GM12878 (cell line): ENCODE data around the gene ANO6. TPM values are rescaled to one million over a fixed set of nuclear protein-coding genes. Genes with fewer than 3 reads are reported as not detected.

Experiments
- ATAC-seq: fragments of 200-7000 bp; cut with Tn5 transposase; 3 replicates; pipeline ENCODE4 v1.9.1; 2020; ENCODE audit warnings: mild to moderate bottlenecking, moderate library complexity
- BruUV-seq: library from RNA; stranded (reverse); fragments of 400-500 nt; replicated peaks from 2 replicates; lab custom pipeline; 2021; lab: Mats Ljungman, UMichigan
- CTCF ChIA-PET: fragments of 300-600 bp; sonication (Branson Sonifier 250); formaldehyde crosslinking; extraction: SDS; loops from one replicate; lab custom pipeline; 2021; ENCODE audit warnings: inconsistent platforms; lab: Yijun Ruan, JAX
- POLR2A ChIA-PET: fragments of 350-600 bp; formaldehyde crosslinking; extraction: SDS; loops from one replicate; lab custom pipeline; 2021; ENCODE audit warnings: inconsistent platforms; lab: Charles Lee
- RAD21 ChIA-PET: fragments of 300-600 bp; sonication (Branson Sonifier 250); formaldehyde crosslinking; loops from one replicate; lab custom pipeline; 2023; ENCODE audit warnings: antibody characterized with exemption; ENCODE audit not compliant: unreplicated experiment; lab: Charles Lee
- SMC1A ChIA-PET: fragments of 300-600 bp; sonication (Branson Sonifier 250); formaldehyde crosslinking; loops from one replicate; lab custom pipeline; 2023; ENCODE audit not compliant: unreplicated experiment, uncharacterized antibody; lab: Charles Lee
- DNase-seq: peaks from one replicate; pipeline ENCODE4 v3.0.0-alpha.2; 2011; ENCODE audit warnings: low read depth, low spot score
- FAIRE-seq: peaks from 3 replicates; lab custom pipeline; 2011; peaks lifted over from hg19 to GRCh38; lab: Jason Lieb, UNC
- H2AFZ ChIP-seq: 2 replicates; pipeline ENCODE4 v1.6.0; 2011; ENCODE audit warnings: low read depth, low read length, control low read depth; ENCODE audit not compliant: control insufficient read depth
- H3K27ac ChIP-seq: 2 replicates; pipeline ENCODE4 v1.5.1; 2011; ENCODE audit warnings: control low read depth; ENCODE audit not compliant: control insufficient read depth, insufficient read depth
- H3K27me3 ChIP-seq, 2 experiments: replicated peaks in 1 of 2; 2 replicates each; pipeline versions ENCODE4 v1.6.0 to v1.6.1; 2011; ENCODE audit warnings: low read length in 1 of 2; ENCODE audit not compliant: control insufficient read depth in 2 of 2, insufficient read depth in 2 of 2
- H3K36me3 ChIP-seq, 2 experiments: 2 replicates each; pipeline ENCODE4 v1.5.1; 2011; ENCODE audit warnings: low read length in 1 of 2; ENCODE audit not compliant: control insufficient read depth in 2 of 2, insufficient read depth in 2 of 2
- H3K4me1 ChIP-seq: 2 replicates; pipeline ENCODE4 v1.6.1; 2011; ENCODE audit warnings: mild to moderate bottlenecking, low read length, moderate library complexity, mixed read lengths; ENCODE audit not compliant: control insufficient read depth, insufficient read depth
- H3K4me2 ChIP-seq: 2 replicates; pipeline ENCODE4 v1.6.0; 2011; ENCODE audit warnings: control low read depth; ENCODE audit not compliant: control insufficient read depth, insufficient read depth
- H3K4me3 ChIP-seq: fragments of 200-600 bp; sonication (generic); 2 replicates; pipeline ENCODE4 v1.5.1; 2016
- H3K79me2 ChIP-seq: 2 replicates; pipeline ENCODE4 v1.6.0; 2011; ENCODE audit warnings: low read length; ENCODE audit not compliant: control insufficient read depth, insufficient read depth
- H3K9ac ChIP-seq: 2 replicates; pipeline ENCODE4 v1.8.0; 2011; ENCODE audit warnings: low read length, control low read depth, mixed read lengths; ENCODE audit not compliant: control insufficient read depth, insufficient read depth
- H3K9me3 ChIP-seq: replicated peaks from 3 replicates; pipeline ENCODE4 v1.5.1; 2011; ENCODE audit warnings: mild to moderate bottlenecking, low read length; ENCODE audit not compliant: control insufficient read depth, insufficient read depth
- H4K20me1 ChIP-seq: 2 replicates; pipeline ENCODE4 v1.6.0; 2011; ENCODE audit not compliant: control insufficient read depth, insufficient read depth
- BMI1 ChIP-seq: fragments of 450-650 bp; IDR thresholded peaks from 2 replicates; pipeline ENCODE4 v1.6.1; 2016; ENCODE audit warnings: mild to moderate bottlenecking, moderate library complexity, borderline replicate concordance
- DPF2 ChIP-seq: fragments of 450-650 bp; IDR thresholded peaks from 2 replicates; pipeline ENCODE4 v1.6.1; 2017; ENCODE audit warnings: mild to moderate bottlenecking
- EGR1 ChIP-seq, 2 experiments: IDR thresholded peaks; 1 replicate in 1 of 2; 2 replicates in 1 of 2; pipeline ENCODE4 v1.6.1; 2011 to 2012; ENCODE audit warnings: low read depth in 2 of 2, low read length in 2 of 2, borderline replicate concordance in 1 of 2, mild to moderate bottlenecking in 1 of 2, moderate library complexity in 1 of 2
- KAT2A ChIP-seq: conservative IDR thresholded peaks from 2 replicates; pipeline ENCODE4 v1.6.1; 2011; ENCODE audit warnings: low read depth, low read length; ENCODE audit not compliant: control insufficient read depth
- MEF2A ChIP-seq: IDR thresholded peaks from 2 replicates; pipeline ENCODE4 v1.6.1; 2011; ENCODE audit warnings: low read depth, mild to moderate bottlenecking, low read length, moderate library complexity; ENCODE audit not compliant: insufficient read depth
- MXI1 ChIP-seq: fragments of 150-350 bp; IDR thresholded peaks from 2 replicates; pipeline ENCODE4 v1.6.1; 2011; ENCODE audit warnings: low read depth, mild to moderate bottlenecking, inconsistent platforms, low read length, improper control_type of control experiment
- NRF1 ChIP-seq: conservative IDR thresholded peaks from 2 replicates; pipeline ENCODE4 v1.6.1; 2011; ENCODE audit warnings: mild to moderate bottlenecking, low read depth, low read length, improper control_type of control experiment
- SP1 ChIP-seq: IDR thresholded peaks from one replicate; pipeline ENCODE4 v1.6.1; 2011; ENCODE audit warnings: low read depth, low read length
- SRF ChIP-seq, 2 experiments: IDR thresholded peaks; 2 replicates each; pipeline ENCODE4 v1.6.1; 2011; ENCODE audit warnings: low read depth in 2 of 2, low read length in 2 of 2, mild to moderate bottlenecking in 1 of 2, moderate library complexity in 1 of 2
- TBL1XR1 ChIP-seq: IDR thresholded peaks from 2 replicates; pipeline ENCODE4 v1.6.1; 2012; ENCODE audit warnings: low read depth, low read length, improper control_type of control experiment
- ZBED1 ChIP-seq: IDR thresholded peaks from 2 replicates; pipeline ENCODE4 v1.6.1; 2016; ENCODE audit warnings: borderline replicate concordance
- WGBS: methylation state at CpG from one replicate; pipeline ENCODE4 v1.1.6; 2016; ENCODE audit warnings: low lambda C conversion rate; ENCODE audit not compliant: insufficient replicate concordance, insufficient coverage; ENCODE audit errors: missing lambda C conversion rate; 5-methylcytosine and 5-hydroxymethylcytosine counted together
- in situ Hi-C: fragments of 300-500 bp; cut with MboI; formaldehyde crosslinking; loops from 9 replicates; pipeline ENCODE4 v1.14.3; 2018; ENCODE audit warnings: mixed read lengths
- intact Hi-C: fragments of 100-400 bp; cut with micrococcal nuclease; formaldehyde crosslinking; loops from one replicate; pipeline ENCODE4 v1.14.2; 2022; ENCODE audit not compliant: unreplicated experiment
- polyA plus RNA-seq, 11 experiments: library from polyadenylated mRNA; depleted of rRNA in 4 of 11; unstranded in 6 of 11; stranded (reverse) in 5 of 11; fragments of >200 nt; fragmentation: Nextera tagmentation in 4 of 11; fragmentation: Illumina TruSeq in 1 of 11; extraction: Ambion mirVana in 4 of 11; extraction: Trizol in 1 of 11; gene quantifications; 1 replicate in 1 of 11; 2 replicates in 10 of 11; pipeline versions ENCODE4 v1.2.1 to v1.2.3, GENCODE V29; 2011 to 2016; ENCODE audit warnings: inconsistent platforms in 2 of 11, missing spikeins in 2 of 11, low read depth in 1 of 11
- total RNA-seq, 4 experiments: library from RNA; depleted of rRNA in 3 of 4; stranded (reverse); fragments of >200 nt in 3 of 4; fragmentation: Illumina TruSeq in 1 of 4; extraction: Trizol in 1 of 4; gene quantifications; 2 replicates each; pipeline versions ENCODE4 v1.2.1 to v1.2.3, GENCODE V29; 2013 to 2021
- TF ChIP-seq, protein P1 (sequence below): IDR thresholded peaks from 2 replicates; pipeline ENCODE4 v1.6.1; 2011; ENCODE audit warnings: low read depth, low read length, improper control_type of control experiment, borderline replicate concordance
- TF ChIP-seq, protein P2 (sequence below): fragments of 450-650 bp; IDR thresholded peaks from 2 replicates; pipeline ENCODE4 v1.6.1; 2018; ENCODE audit warnings: mild to moderate bottlenecking, low read depth, moderate library complexity; ENCODE audit not compliant: partially characterized antibody

ANO6 gene
- total and polyA plus RNA-seq, 10 of the 15 experiments (the other 5 are each of a cell fraction or from before 2014, with no cell fraction given): 4.6 to 30.3 (median 26.0) TPM

GRCh38 chr12:45351921-45352670, 136.2 kb downstream of the ANO6 start:
- Histone ChIP-seq H3K9ac (no peak overlapping the region), H3K4me3 (no peak overlapping the region), H3K4me1 (no peaks in the 10 kb centered on the region), H3K79me2 (no peaks in the 10 kb centered on the region), H4K20me1 (no peaks in the 10 kb centered on the region), H3K9me3 (no peaks in the 10 kb centered on the region; the same call in 2 of the 3 replicates), H3K36me3 (peaks cover 3 to 21% of the 10 kb centered on the region in 2 experiments), H3K27me3 (no peaks in the 10 kb centered on the region), H3K27ac (no peak overlapping the region), H3K4me2 (no peak overlapping the region), H2AFZ (no peak overlapping the region)
- in situ Hi-C loops (no loop called here), intact Hi-C loops (no loop called here)
- TF ChIP-seq SP1 (no peak), MXI1 (no peak)
- ChIA-PET RAD21 (no interaction called here), SMC1A (interaction anchor here (0.9 to 1.6 kb wide), 3 partner anchors 37 to 59 kb away, joined by 3 read pairs; no protein-coding TSS in a partner anchor), CTCF (no interaction called here), POLR2A (interaction anchor here (0.6 to 0.7 kb wide), 2 partner anchors 13 to 422 kb away, joined by 4 to 5 read pairs; no protein-coding TSS in a partner anchor)
- ATAC-seq (no peak), DNase-seq (no peak), FAIRE-seq (peak; percentile 23)
- 86% methylated on average over 9 of the region's 10 CpGs for WGBS
- no TSS peak for BruUV-seq

DNA sequence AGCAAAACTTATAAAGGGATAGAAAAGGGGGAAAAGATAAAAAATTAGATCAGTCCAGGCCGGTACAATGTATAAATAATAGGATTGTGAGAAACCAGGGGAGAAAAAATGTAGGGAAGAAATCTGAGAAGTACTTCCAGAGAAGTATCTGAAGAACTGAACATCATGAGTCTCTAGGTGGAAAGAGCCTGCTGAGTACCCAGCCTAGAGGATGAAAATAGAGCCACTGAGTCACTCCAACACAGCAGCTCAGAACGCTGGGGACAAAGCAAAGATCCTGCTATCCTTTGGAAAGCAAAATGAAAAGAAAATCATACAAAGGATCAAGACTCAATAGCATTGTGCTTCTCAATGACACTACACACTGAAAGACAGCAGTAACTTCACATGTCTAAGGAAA, 138.0 kb downstream of the ANO6 start:
- Histone ChIP-seq H3K27ac (no peak overlapping the region), H2AFZ (no peak overlapping the region), H3K9ac (no peak overlapping the region), H3K4me2 (no peak overlapping the region), H3K4me3 (no peak overlapping the region), H3K9me3 (no peaks in the 10 kb centered on the region; the same call in 2 of the 3 replicates), H3K79me2 (no peaks in the 10 kb centered on the region), H3K36me3 (peaks cover 6 to 23% of the 10 kb centered on the region in 2 experiments), H4K20me1 (no peaks in the 10 kb centered on the region), H3K4me1 (no peaks in the 10 kb centered on the region), H3K27me3 (no peaks in the 10 kb centered on the region)
- ATAC-seq (no peak), DNase-seq (no peak), FAIRE-seq (no peak)
- WGBS: 62% methylated on average over 2 of the region's 2 CpGs
- ChIA-PET CTCF (no interaction called here), SMC1A (interaction anchor here (0.7 kb wide), 2 partner anchors 17 to 50 kb away, joined by 3 to 4 read pairs; no protein-coding TSS in a partner anchor), RAD21 (no interaction called here), POLR2A (no interaction called here)
- in situ Hi-C loops (no loop called here), intact Hi-C loops (no loop called here)
- no TSS peak for BruUV-seq
- TF ChIP-seq EGR1 (IDR thresholded peaks at IDR 0.05; ENCODE audit: borderline replicate concordance in 1 of 2, low read depth in 2 of 2, low read length in 2 of 2) (no peak), MEF2A (no peak), DPF2 (no peak), NRF1 (no peak), SRF (IDR thresholded peaks at IDR 0.05; ENCODE audit: low read depth in 2 of 2, low read length in 2 of 2) (no peak), BMI1 (no peak), KAT2A (no peak), ZBED1 (no peak), TBL1XR1 (no peak)
- TF ChIP-seq, protein P1, sequence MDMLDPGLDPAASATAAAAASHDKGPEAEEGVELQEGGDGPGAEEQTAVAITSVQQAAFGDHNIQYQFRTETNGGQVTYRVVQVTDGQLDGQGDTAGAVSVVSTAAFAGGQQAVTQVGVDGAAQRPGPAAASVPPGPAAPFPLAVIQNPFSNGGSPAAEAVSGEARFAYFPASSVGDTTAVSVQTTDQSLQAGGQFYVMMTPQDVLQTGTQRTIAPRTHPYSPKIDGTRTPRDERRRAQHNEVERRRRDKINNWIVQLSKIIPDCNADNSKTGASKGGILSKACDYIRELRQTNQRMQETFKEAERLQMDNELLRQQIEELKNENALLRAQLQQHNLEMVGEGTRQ: no peak
- TF ChIP-seq, protein P2, sequence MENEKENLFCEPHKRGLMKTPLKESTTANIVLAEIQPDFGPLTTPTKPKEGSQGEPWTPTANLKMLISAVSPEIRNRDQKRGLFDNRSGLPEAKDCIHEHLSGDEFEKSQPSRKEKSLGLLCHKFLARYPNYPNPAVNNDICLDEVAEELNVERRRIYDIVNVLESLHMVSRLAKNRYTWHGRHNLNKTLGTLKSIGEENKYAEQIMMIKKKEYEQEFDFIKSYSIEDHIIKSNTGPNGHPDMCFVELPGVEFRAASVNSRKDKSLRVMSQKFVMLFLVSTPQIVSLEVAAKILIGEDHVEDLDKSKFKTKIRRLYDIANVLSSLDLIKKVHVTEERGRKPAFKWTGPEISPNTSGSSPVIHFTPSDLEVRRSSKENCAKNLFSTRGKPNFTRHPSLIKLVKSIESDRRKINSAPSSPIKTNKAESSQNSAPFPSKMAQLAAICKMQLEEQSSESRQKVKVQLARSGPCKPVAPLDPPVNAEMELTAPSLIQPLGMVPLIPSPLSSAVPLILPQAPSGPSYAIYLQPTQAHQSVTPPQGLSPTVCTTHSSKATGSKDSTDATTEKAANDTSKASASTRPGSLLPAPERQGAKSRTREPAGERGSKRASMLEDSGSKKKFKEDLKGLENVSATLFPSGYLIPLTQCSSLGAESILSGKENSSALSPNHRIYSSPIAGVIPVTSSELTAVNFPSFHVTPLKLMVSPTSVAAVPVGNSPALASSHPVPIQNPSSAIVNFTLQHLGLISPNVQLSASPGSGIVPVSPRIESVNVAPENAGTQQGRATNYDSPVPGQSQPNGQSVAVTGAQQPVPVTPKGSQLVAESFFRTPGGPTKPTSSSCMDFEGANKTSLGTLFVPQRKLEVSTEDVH: no peak
